OCI-LY1 (cell line): ENCODE data around the gene ARPP21.

Experiments
- H2AFZ ChIP-seq: fragments of 200-600 bp; sonication (generic), shearing (Covaris generic); 2 replicates; pipeline ENCODE4 v1.6.0; 2014; ENCODE audit warnings: antibody characterized with exemption, mild to moderate bottlenecking, low read length
- H3F3A ChIP-seq: fragments of 200-600 bp; sonication (generic), shearing (Covaris generic); 2 replicates; pipeline ENCODE4 v1.6.0; 2014; ENCODE audit warnings: mild to moderate bottlenecking, antibody characterized with exemption, low read length, moderate library complexity; ENCODE audit not compliant: insufficient read depth
- H3K27ac ChIP-seq: fragments of 200-600 bp; sonication (generic); 2 replicates; pipeline ENCODE4 v1.5.1; 2014; ENCODE audit warnings: low read length, mixed run types, mild to moderate bottlenecking, low read depth; ENCODE audit not compliant: poor library complexity, severe bottlenecking
- H3K27me3 ChIP-seq: fragments of 200-600 bp; sonication (generic); 2 replicates; pipeline ENCODE4 v1.6.0; 2014; ENCODE audit warnings: antibody characterized with exemption, mild to moderate bottlenecking, low read length, moderate library complexity; ENCODE audit not compliant: insufficient read depth
- H3K36me3 ChIP-seq: fragments of 200-600 bp; sonication (generic); 2 replicates; pipeline ENCODE4 v1.6.1; 2014; ENCODE audit warnings: mild to moderate bottlenecking, antibody characterized with exemption, low read length, moderate library complexity, mixed read lengths; ENCODE audit not compliant: insufficient read depth
- H3K4me1 ChIP-seq: fragments of 200-600 bp; sonication (generic); 2 replicates; pipeline ENCODE4 v1.5.1; 2014; ENCODE audit warnings: mild to moderate bottlenecking, low read length, moderate library complexity; ENCODE audit not compliant: insufficient read depth, severe bottlenecking
- H3K4me2 ChIP-seq: fragments of 200-600 bp; sonication (generic), shearing (Covaris generic); 2 replicates; pipeline ENCODE4 v1.6.1; 2014; ENCODE audit warnings: low read length
- H3K4me3 ChIP-seq: fragments of 200-600 bp; sonication (generic); 2 replicates; pipeline ENCODE4 v1.5.1; 2014; ENCODE audit warnings: low read length, low read depth, mild to moderate bottlenecking, mixed read lengths; ENCODE audit not compliant: poor library complexity, severe bottlenecking
- H3K79me2 ChIP-seq: fragments of 200-600 bp; shearing (Covaris generic); 2 replicates; pipeline ENCODE4 v1.6.1; 2016; ENCODE audit warnings: mixed run types, low read length, mixed read lengths; ENCODE audit not compliant: insufficient read depth
- H3K9ac ChIP-seq: fragments of 200-600 bp; sonication (generic), shearing (Covaris generic); 2 replicates; pipeline ENCODE4 v1.6.1; 2014; ENCODE audit warnings: mild to moderate bottlenecking, low read length, mixed read lengths
- H3K9me2 ChIP-seq: fragments of 200-600 bp; sonication (generic), shearing (Covaris generic); 2 replicates; pipeline ENCODE4 v1.6.1; 2014; ENCODE audit warnings: low read depth, mild to moderate bottlenecking, low read length, mixed read lengths
- H3K9me3 ChIP-seq: fragments of 200-600 bp; shearing (Covaris generic); 2 replicates; pipeline ENCODE4 v1.6.1; 2014; ENCODE audit warnings: low read length, mixed read lengths
- H4K20me1 ChIP-seq: fragments of 200-600 bp; sonication (generic), shearing (Covaris generic); 2 replicates; pipeline ENCODE4 v1.6.0; 2016; ENCODE audit warnings: mild to moderate bottlenecking, low read length; ENCODE audit not compliant: insufficient read depth
- CTCF ChIP-seq: fragments of 200-600 bp; sonication (generic), shearing (Covaris generic); IDR thresholded peaks from 2 replicates; pipeline ENCODE4 v1.5.1; 2017; ENCODE audit warnings: mild to moderate bottlenecking, antibody characterized with exemption, low read length, moderate library complexity, mixed read lengths
- EZH2 ChIP-seq: fragments of 200-600 bp; sonication (generic), shearing (Covaris generic); IDR thresholded peaks from 2 replicates; pipeline ENCODE4 v1.8.0; 2017; ENCODE audit warnings: borderline replicate concordance, mixed run types, mild to moderate bottlenecking, antibody characterized with exemption, low read length, moderate library complexity, mixed read lengths

ARPP21 gene

GRCh38 chr3:35641920-35642527 lies 2.7 kb downstream of the ARPP21 start:
- H4K20me1 ChIP-seq: no peaks in the 10 kb centered on the region
- peaks cover 32% of the 10 kb centered on the region for H3K4me1 ChIP-seq
- H3K79me2 ChIP-seq: no peaks in the 10 kb centered on the region
- H3K9me3 ChIP-seq: no peaks in the 10 kb centered on the region
- H3K4me2 ChIP-seq: no peak overlapping the region
- no peak overlapping the region for H3K27ac ChIP-seq
- no peaks in the 10 kb centered on the region for H3K36me3 ChIP-seq
- H3K9ac ChIP-seq: no peak overlapping the region
- no peaks in the 10 kb centered on the region for H3F3A ChIP-seq
- H2AFZ ChIP-seq: no peak overlapping the region
- no peak for TF ChIP-seq CTCF
- TF ChIP-seq EZH2: no peak
- H3K27me3 ChIP-seq: no peaks in the 10 kb centered on the region
- H3K4me3 ChIP-seq: no peak overlapping the region
- H3K9me2 ChIP-seq: no peaks in the 10 kb centered on the region

GRCh38 chr3:35643495-35643894 lies 4.2 kb downstream of the ARPP21 start:
- no peak overlapping the region for H3K4me2 ChIP-seq
- H3F3A ChIP-seq: no peaks in the 10 kb centered on the region
- no peak overlapping the region for H2AFZ ChIP-seq
- no peak overlapping the region for H3K9ac ChIP-seq
- TF ChIP-seq EZH2 (no peak), CTCF (no peak)
- no peaks in the 10 kb centered on the region for H3K27me3 ChIP-seq
- H3K36me3 ChIP-seq: no peaks in the 10 kb centered on the region
- H3K9me2 ChIP-seq: no peaks in the 10 kb centered on the region
- H3K4me1 ChIP-seq: peaks cover 36% of the 10 kb centered on the region
- H4K20me1 ChIP-seq: no peaks in the 10 kb centered on the region
- H3K79me2 ChIP-seq: no peaks in the 10 kb centered on the region
- H3K4me3 ChIP-seq: no peak overlapping the region
- H3K9me3 ChIP-seq: no peaks in the 10 kb centered on the region
- no peak overlapping the region for H3K27ac ChIP-seq

- Histone ChIP-seq H3K36me3 (no peaks in the 10 kb centered on the region), H2AFZ (peak overlapping the region; percentile 53; the same call in 1 of the 2 replicates), H4K20me1 (no peaks in the 10 kb centered on the region), H3K9me2 (no peaks in the 10 kb centered on the region), H3K4me3 (no peak overlapping the region), H3F3A (no peaks in the 10 kb centered on the region), H3K79me2 (no peaks in the 10 kb centered on the region), H3K4me1 (peaks cover 37% of the 10 kb centered on the region), H3K9ac (no peak overlapping the region), H3K4me2 (no peak overlapping the region), H3K27me3 (no peaks in the 10 kb centered on the region), H3K9me3 (no peaks in the 10 kb centered on the region), H3K27ac (no peak overlapping the region)
- no peak for TF ChIP-seq EZH2
- no peak for TF ChIP-seq CTCF
Observed at GRCh38 chr3:35644451-35644850, 5.1 kb downstream of the ARPP21 start.
